ENCODE measurements around the gene SIVA1. TPM values are rescaled to one million over a fixed set of nuclear protein-coding genes. Genes with fewer than 3 reads are reported as not detected.

Gene SIVA1
- polyA plus RNA-seq, 1 experiment: 49.7 TPM

DNA sequence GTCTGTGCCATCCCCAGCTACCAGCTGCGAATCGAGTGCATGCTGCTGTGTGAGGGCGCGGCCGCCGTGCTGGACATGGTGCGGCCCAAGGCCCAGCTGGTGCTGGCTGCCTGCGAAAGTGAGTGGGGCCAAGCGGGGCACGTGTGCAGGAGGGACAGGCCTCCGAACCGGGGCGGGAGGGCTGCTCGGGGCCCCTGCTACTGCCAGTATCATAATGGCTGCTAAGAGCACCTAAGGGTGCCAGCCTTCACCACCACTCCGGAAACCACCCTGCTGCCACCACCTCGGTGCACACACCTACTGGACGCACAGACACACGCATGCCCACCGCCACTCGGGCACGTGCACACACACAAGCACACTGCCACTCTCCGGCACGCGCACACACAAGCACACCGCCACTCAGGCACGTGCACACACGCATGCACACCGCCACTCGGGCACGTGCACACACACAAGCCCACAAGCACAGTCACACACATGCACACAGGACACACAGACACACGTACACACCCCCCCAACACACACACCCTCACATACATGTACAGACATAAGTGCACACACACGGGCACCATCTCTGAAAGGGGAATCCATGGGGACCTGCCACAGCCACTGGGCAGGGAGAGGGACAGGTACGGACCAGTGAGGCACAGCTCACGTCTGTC lies 42.7 kb upstream of the SIVA1 start:
- TF ChIP-seq, protein P1, sequence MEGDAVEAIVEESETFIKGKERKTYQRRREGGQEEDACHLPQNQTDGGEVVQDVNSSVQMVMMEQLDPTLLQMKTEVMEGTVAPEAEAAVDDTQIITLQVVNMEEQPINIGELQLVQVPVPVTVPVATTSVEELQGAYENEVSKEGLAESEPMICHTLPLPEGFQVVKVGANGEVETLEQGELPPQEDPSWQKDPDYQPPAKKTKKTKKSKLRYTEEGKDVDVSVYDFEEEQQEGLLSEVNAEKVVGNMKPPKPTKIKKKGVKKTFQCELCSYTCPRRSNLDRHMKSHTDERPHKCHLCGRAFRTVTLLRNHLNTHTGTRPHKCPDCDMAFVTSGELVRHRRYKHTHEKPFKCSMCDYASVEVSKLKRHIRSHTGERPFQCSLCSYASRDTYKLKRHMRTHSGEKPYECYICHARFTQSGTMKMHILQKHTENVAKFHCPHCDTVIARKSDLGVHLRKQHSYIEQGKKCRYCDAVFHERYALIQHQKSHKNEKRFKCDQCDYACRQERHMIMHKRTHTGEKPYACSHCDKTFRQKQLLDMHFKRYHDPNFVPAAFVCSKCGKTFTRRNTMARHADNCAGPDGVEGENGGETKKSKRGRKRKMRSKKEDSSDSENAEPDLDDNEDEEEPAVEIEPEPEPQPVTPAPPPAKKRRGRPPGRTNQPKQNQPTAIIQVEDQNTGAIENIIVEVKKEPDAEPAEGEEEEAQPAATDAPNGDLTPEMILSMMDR (IDR thresholded peaks at IDR 0.05; ENCODE audit: low read depth, low read length): no peak
- H3K27ac ChIP-seq (ENCODE audit: low read depth, low read length): no peak overlapping the region
- DNase-seq (ENCODE audit: low read depth, low spot score): no peak
- no peak overlapping the region for H3K4me3 ChIP-seq (ENCODE audit: low read depth, low read length)
- ChIA-PET CTCF (interaction anchor here (1.2 to 2.4 kb wide), 3 partner anchors 13 to 28 kb away, joined by 4 to 9 read pairs (median 4); partner anchors contain the start of gene ADSS1), POLR2A (no interaction called here)
- H3K9me3 ChIP-seq (ENCODE audit: control insufficient read depth, insufficient read depth, low read length): no peaks in the 10 kb centered on the region; the same call in 1 of the 2 replicates
- no peaks in the 10 kb centered on the region for H3K27me3 ChIP-seq (ENCODE audit: control insufficient read depth, insufficient read depth, low read length)

DNA sequence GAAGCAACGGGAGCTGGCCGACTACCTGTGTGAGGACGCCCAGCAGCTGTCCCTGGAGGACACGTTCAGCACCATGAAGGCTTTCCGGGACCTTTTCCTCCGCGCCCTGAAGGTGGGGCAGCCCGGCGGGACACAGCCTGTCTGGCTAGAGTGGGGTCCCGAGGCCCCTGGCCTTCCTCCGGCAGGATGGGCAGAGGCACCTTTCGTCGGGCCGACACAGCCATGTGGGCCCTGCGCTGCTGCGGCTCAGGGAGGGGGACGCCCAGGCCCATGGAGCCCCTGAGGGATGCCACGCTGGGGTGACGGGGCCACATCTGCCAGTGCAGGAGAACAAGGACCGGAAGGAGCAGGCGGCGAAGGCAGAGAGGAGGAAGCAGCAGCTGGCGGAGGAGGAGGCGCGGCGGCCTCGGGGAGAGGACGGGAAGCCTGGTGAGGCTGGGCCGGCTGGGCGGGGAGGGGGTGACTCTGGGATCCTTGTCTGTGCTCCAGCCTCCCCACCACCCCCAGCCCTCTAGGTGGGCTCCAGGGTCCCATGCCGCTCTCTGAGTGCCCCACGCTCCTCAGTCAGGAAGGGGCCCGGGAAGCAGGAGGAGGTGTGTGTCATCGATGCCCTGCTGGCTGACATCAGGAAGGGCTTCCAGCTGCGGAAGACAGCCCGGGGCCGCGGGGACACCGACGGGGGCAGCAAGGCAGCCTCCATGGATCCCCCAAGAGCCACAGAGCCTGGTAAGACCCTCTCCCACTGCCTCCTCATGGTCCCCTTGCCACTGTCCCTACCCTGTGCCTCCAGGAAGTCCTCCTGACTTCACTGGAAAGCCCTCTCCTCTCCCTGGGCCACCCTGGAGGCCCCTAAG lies 39.8 kb upstream of the SIVA1 start:
- H3K4me3 ChIP-seq (ENCODE audit: low read depth, low read length): no peak overlapping the region
- POLR2A ChIA-PET: no interaction called here
- H3K9me3 ChIP-seq (ENCODE audit: control insufficient read depth, insufficient read depth, low read length): no peaks in the 10 kb centered on the region
- CTCF ChIA-PET: interaction anchor here (0.9 kb wide), 1 partner anchor 10 kb away, joined by 3 read pairs; the partner anchor contains the start of gene ADSS1
- TF ChIP-seq, protein P1 (IDR thresholded peaks at IDR 0.05; ENCODE audit: low read depth, low read length): no peak
- no peak overlapping the region for H3K27ac ChIP-seq (ENCODE audit: low read depth, low read length)
- no peak for DNase-seq (ENCODE audit: low read depth, low spot score)
- H3K27me3 ChIP-seq (ENCODE audit: control insufficient read depth, insufficient read depth, low read length): no peaks in the 10 kb centered on the region

DNA sequence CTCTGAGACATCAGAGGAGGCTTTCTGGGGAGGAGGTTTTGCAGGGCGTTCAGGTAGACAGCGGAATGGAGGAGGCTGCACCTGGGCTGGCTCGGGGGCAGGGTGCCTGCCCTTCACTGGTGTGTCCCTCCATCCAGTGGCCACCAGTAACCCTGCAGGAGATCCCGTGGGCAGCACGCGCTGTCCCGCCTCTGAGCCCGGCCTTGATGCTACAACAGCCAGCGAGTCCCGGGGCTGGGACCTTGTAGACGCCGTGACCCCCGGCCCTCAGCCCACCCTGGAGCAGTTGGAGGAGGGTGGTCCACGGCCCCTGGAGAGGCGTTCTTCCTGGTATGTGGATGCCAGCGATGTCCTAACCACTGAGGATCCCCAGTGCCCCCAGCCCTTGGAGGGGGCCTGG lies 38.9 kb upstream of the SIVA1 start:
- Histone ChIP-seq H3K4me3 (ENCODE audit: low read depth, low read length) (no peak overlapping the region), H3K9me3 (ENCODE audit: control insufficient read depth, insufficient read depth, low read length) (no peaks in the 10 kb centered on the region; the same call in 1 of the 2 replicates), H3K27ac (ENCODE audit: low read depth, low read length) (no peak overlapping the region), H3K27me3 (ENCODE audit: control insufficient read depth, insufficient read depth, low read length) (no peaks in the 10 kb centered on the region)
- ChIA-PET POLR2A (no interaction called here), CTCF (no interaction called here)
- DNase-seq (ENCODE audit: low read depth, low spot score): no peak
- TF ChIP-seq, protein P1 (IDR thresholded peaks at IDR 0.05; ENCODE audit: low read depth, low read length): no peak

DNA sequence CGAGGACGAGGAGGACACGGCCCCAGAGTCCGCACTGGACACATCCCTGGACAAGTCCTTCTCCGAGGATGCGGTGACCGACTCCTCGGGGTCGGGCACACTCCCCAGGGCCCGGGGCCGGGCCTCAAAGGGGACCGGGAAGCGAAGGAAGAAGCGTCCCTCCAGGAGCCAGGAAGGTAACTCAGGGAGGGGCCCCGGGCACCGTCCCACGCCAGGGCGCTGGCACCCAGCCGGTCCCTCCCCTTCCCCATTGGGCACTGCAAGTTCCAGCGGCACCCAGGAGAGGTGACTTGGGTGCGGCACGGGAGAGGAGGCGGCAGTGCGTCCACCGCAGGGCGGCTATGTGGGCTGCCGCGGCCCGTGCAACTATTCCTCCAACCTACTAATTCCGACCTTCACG lies 38.3 kb upstream of the SIVA1 start:
- Histone ChIP-seq H3K27me3 (ENCODE audit: control insufficient read depth, insufficient read depth, low read length) (no peaks in the 10 kb centered on the region), H3K27ac (ENCODE audit: low read depth, low read length) (no peak overlapping the region), H3K4me3 (ENCODE audit: low read depth, low read length) (no peak overlapping the region), H3K9me3 (ENCODE audit: control insufficient read depth, insufficient read depth, low read length) (no peaks in the 10 kb centered on the region; the same call in 1 of the 2 replicates)
- TF ChIP-seq, protein P1 (IDR thresholded peaks at IDR 0.05; ENCODE audit: low read depth, low read length): no peak
- CTCF ChIA-PET: no interaction called here
- POLR2A ChIA-PET: no interaction called here
- no peak for DNase-seq (ENCODE audit: low read depth, low spot score)

DNA sequence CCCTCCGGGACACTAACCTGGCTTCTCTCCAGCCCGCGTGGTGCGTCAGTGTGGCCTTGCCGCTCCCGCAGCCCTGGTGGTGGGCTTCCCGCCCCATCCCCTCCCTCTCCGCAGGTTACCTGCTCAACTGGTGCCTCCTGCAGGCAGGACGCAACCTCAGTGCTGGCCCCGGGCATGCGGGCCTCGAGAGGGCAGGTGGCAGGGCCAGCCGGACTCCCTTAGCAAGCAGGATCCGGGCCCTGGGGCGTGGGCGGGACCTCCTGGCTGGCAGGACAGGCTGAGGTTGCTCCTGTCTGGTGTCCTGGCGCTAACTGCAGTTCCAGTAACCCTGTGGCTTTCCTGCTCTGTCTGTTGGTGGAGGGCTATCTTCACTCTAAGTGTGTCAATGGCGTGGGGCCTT lies 37.5 kb upstream of the SIVA1 start:
- ChIA-PET CTCF (interaction anchor here (0.6 kb wide), 1 partner anchor 260 kb away, joined by 4 read pairs; no protein-coding TSS in a partner anchor), POLR2A (no interaction called here)
- TF ChIP-seq, protein P1 (IDR thresholded peaks at IDR 0.05; ENCODE audit: low read depth, low read length): no peak
- no peak for DNase-seq (ENCODE audit: low read depth, low spot score)
- H3K27ac ChIP-seq (ENCODE audit: low read depth, low read length): no peak overlapping the region
- H3K27me3 ChIP-seq (ENCODE audit: control insufficient read depth, insufficient read depth, low read length): no peaks in the 10 kb centered on the region
- H3K4me3 ChIP-seq (ENCODE audit: low read depth, low read length): no peak overlapping the region
- H3K9me3 ChIP-seq (ENCODE audit: control insufficient read depth, insufficient read depth, low read length): no peaks in the 10 kb centered on the region; the same call in 1 of the 2 replicates
